HG03159 (cell line): Measurements from ENCODE around the gene BARD1.
A peak's percentile ranks its signal among the peaks of the same experiment; 100 is the strongest.
"Not testable (repeated sequence)": the region's sequence is repeated elsewhere in the genome, so short reads cannot be mapped to it uniquely, and the experiment has no call there.

Experiments used
- ATAC-seq: cut with Tn5 transposase; IDR thresholded peaks from one replicate; pipeline ENCODE4 v1.9.1; 2021; ENCODE audit warnings: mild to moderate bottlenecking, moderate library complexity; ENCODE audit not compliant: unreplicated experiment

BARD1 gene

DNA sequence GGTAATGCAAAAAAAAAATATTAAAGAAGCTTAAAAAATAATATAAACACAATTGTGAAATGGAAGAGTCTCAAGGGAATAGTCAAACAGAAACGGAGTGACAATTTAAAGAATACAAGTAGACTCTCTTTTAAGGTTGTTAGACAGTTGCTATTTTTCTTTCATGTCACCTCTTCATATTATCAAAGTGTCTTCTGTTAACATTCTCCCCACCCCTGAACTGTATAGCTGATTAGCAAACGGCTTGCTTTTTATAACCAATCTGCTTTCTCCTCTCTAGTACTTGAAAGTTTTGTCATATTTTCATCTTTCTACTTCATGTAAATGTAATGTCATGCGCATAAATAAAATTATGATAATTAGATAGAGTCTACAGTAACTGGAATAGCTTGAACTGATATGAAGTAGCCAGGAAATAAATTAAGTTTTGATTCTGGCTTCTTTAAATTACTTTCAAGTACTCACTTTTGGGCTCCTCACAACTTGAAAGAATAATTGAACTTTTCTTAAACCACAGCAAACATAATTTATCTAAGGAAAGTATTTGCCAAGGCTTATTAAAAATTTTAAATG, 37.0 kb downstream of the BARD1 start:
- ATAC-seq: no peak

- ATAC-seq: no peak
Measured at GRCh38 chr2:214765180-214765579, 44.3 kb downstream of the BARD1 start.

GRCh38 chr2:214753455-214753854, 56.0 kb downstream of the BARD1 start:
- ATAC-seq: no peak

DNA sequence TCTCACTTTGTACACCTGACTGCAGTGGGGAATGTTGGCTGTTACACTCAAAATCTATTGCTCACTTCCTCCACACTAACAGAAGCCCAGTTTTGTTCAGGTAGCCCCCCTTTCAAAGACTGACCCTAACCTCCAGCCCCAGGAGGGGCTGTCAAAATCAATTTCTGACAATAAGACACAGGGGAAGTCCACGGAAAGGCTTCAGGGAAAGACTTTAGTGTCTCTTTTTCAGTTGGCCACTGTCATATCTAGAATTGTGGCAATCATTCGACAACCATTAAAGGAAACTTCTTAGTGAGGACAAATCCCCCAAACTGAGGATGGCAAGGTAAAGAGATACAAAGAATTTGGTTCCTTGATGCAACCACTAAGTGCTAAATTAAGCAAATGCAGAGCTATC, 59.0 kb downstream of the BARD1 start:
- ATAC-seq: no peak

DNA sequence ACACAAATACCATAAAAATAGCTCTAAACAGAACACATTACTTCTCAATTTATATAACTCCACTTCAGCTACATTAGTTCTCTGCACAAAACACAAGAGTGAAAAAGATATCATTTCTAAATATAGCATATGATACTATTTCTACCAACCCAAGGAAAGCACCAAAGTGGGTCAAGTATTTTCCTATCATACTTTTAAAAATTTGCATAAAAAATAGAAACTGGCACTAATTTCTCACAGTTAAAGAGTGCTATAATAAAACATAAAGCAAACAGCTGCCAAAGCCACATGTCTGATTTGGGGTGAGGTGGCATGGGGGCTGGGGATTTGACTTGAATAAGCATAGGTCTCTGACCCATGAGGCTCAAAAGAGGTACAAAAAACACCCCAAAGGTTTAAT, 61.5 kb downstream of the BARD1 start:
- ATAC-seq: peak; percentile 61

DNA sequence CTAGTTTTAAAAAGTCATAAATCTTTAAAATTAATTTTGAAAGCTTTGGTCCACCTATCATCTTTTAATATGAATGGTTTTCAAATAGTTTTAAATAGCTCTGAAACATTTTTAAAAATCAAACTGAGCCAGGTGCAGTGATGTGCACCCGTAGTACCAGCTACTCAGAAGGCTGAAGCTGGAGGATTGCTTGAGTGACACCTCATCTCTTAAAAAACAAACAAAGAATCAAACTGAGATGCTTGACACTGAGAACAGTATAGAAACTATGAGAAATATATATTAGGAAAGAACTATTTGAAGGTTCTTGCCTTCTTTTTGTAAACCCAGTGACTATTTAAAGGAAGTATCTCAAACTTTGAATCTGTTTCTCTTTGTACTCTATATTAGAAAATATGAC, 67.4 kb downstream of the BARD1 start:
- ATAC-seq: no peak

DNA sequence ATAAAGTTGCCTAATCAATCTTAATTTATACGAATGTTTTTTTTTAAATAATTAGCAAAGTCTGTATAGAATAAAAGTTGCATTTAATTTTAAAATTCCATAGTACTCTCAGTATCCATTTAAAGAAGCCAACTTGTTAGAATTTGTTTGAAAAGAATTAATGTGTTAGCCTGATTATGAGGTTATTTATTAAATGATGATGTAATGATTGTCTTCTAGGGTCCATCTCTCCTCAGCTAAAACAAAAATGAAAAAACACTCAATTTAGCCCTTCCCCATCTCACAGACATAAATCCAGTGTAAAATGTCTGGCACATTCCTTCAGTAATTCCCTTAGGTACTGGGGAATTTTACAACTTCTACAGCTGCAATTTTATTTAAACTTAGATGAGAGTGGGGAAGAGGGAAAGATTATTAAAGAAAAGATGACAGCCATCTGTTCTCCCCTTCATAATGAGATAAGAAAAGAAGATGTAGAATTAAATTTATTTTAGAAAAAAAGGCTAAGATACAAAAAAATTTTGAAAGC, 68.6 kb downstream of the BARD1 start:
- no peak for ATAC-seq

DNA sequence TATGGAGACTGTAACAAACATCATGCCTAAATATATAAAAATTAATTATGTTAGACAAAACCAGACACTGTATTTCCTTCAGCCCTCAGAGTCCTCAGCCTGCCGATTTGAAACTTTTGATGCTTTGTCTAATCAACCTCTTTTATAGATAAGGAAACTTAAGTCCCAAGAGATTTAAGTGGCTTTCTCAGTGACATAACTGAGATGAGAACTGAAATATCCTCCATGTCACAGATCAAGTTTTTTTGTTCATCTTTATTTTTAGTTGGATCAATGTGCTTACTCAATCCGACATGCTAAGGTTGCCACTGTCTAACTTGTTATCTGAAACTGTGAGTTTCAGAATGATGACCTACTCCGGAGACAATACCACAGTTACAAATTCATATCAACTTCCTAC, 72.3 kb downstream of the BARD1 start:
- peak; percentile 97 for ATAC-seq

DNA sequence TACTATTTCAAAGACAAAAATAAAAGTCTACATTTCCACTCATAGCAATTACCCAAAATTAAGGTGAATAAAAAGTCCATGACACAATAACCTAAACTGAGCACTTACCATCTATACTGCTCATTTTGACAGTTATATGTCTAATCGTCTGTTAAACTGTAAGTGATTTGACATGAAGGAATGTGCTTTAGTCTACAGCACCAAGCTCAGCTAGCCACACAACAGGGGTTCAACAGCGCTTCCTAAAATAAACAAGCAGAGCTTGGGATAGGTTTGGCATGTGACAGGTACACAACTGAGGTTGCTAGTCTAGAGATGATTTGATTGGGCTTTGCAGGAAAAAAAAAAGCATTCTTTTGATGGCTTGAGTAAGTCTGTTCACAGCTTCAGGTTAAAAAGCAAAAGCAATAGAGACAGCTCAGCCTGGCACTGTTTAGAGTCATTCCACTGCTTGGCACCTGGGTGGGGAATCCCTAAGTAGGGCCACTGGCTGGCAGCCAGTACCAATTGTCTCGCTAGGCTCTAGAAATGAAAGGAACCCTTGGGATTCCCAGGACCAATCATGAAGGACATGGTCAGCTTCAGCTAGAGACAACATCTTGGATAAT, 78.6 kb downstream of the BARD1 start:
- no peak for ATAC-seq

DNA sequence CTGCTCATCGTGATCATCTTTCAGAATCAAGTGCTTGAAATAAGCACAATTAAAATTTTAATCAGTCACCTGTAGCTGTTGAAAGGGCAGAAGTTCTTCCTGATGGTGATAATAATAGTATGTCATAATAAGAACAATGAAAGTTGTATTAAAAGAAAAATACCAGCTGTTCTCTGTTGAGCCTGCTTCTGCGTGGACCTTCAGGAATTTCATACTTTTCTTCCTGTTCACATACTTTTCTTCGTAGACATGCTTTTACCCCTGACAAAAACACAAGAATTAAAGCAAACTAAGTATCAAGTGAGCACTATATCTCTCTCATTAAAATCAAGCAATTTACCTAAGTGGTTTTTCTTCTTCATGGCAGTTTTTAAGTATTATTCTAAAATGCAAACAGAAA, 79.2 kb downstream of the BARD1 start:
- no peak for ATAC-seq

- ATAC-seq: no peak
Measured at GRCh38 chr2:214724741-214725140, 84.7 kb downstream of the BARD1 start.

DNA sequence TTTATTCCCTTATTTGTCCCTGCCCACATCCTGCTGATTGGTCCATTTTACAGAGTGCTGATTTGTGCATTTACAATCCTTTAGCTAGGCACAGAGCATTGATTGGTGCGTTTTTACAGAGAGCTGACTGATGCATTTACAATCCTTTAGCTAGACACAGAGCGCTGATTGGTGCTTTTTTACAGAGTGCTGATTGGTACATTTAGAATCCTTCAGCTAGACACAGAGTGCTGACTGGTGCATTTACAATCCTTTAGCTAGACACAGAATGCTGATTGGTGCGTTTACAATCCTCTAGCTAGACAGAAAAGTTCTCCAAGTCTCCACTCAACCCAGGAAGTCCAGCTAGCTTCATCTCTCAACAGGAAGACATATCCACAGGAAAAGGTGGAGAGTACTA, 91.6 kb downstream of the BARD1 start:
- not testable (repeated sequence) for ATAC-seq

DNA sequence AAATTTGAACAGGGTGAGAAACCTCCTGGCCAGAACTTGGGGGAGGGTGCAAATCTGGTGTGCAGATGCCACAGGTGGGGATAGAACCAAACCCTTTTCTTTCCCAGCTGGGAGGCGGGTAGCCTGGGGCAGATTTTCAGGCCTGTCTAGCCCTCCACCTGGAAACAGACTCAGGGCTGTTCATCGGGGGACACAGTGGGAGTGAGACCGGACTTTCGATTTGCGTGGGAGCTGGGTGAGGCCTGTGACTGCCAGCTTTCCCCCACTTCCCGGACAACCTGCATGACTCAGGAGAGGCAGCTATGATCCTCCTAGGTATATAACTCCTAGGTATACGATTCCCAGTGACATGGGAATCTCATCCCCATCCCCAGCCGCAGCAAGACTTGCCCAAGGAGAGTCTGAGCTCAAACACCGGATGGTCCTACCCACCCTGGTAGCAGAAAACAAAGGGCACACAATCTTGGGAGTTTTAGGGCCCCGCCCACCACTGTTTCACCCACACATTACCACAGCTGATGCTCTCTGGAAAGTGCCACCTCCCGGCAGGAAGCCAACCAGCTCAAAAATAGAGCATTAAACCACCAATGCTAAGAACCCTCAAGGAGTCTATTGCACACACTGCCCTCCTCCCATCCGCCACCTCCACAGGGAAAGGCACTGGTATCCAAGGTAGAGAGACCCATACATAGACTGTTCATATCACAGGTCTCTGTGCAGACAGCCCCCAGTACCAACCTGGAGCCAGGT, 92.5 kb downstream of the BARD1 start:
- no peak for ATAC-seq

DNA sequence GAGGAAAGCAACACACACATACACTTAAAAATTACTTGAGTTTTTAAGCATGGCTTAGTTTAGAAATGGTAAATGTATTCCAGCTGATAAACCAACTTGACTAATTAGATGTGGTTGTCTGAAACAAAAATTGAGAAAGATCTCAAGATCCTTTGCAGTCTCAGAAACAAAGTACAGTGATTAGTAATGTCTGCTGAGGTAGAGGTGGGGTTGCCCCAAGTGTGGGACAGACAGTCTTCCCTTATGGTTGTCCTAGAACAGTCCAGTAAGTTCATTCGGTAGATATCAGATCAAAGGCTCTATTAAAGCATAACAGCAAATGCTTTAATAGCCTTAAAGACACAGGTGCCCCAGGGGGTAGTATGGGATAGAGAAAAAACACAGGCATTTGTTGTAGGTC, 94.5 kb downstream of the BARD1 start:
- no peak for ATAC-seq

- ATAC-seq: no peak
Measured at GRCh38 chr2:214713080-214713830, 96.2 kb downstream of the BARD1 start.

DNA sequence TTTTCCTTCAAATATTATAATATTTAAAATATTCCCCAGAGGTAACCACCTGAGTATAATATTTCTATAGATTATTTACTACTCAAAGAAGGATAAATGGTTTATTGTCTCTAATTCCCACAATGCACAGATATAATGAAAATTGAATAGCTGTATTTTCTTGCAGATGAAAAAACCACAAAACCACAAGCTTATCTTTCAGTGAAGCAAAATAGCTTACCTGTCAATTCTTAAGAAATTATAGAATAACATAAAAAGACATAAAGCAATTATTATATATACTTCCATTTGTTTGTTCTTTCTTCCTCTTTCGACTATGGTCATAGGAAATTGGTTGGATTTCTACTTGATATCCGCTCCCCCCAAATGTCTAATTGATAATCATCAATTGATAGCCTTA, 98.8 kb downstream of the BARD1 start:
- ATAC-seq: no peak

DNA sequence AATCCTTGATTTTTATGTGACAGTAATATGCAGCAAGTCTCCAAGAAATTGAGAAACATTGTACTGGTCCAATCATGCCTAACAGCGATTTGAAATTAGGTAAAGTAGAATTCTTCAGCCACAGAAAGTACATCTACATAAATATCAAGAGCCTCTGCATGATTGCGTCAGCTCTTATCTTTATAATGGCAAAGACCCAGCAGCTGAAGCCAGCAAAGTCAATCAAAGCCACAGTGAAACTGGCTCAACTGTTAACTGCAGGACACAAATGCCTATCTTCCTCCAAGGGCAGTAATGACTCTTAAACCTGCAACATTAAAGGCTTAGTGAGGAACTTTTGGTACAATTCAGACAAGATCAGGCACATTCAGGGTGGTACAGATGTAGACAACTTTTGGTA, 102.5 kb downstream of the BARD1 start:
- no peak for ATAC-seq

- no peak for ATAC-seq
Measured at GRCh38 chr2:214699236-214699635, 110.2 kb downstream of the BARD1 start.

GRCh38 chr2:214696681-214697080, 112.8 kb downstream of the BARD1 start:
- ATAC-seq: no peak

GRCh38 chr2:214695789-214696188, 113.7 kb downstream of the BARD1 start:
- ATAC-seq: no peak

- ATAC-seq: peak; percentile 64
Measured at GRCh38 chr2:214683557-214683956, 125.9 kb downstream of the BARD1 start.
